DMS79 (cell line): Measurements from ENCODE around the gene CCDC78.
"Not testable (repeated sequence)": the region's sequence is repeated elsewhere in the genome, so short reads cannot be mapped to it uniquely, and the experiment has no call there.

Experiments used
- DNase-seq: peaks from one replicate; lab custom pipeline; 2025; lab: John Stamatoyannopoulos, UW

CCDC78 gene

DNA sequence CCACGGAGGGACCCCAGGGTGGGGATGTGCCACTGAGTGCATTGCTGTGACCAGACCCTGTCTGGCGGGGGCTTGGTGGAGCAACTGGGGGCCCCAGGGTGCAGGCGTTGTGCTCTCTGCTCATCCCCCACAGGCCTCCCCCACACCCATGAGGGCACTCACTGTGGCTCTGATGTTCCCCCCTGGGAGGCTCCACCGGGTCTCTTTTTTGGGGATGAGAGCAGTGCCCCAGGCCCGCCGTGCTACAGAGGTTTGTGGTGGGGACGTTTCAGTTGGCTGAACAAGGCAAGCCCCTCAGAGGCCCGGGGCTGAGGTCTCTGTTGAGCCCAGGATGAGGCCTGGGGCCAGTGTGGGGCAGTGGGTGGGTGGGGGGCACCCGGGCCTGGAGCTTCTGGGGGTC lies 2.5 kb downstream of the CCDC78 start:
- no peak for DNase-seq

GRCh38 chr16:722835-723633 lies 3.2 kb downstream of the CCDC78 start:
- DNase-seq: no peak

DNA sequence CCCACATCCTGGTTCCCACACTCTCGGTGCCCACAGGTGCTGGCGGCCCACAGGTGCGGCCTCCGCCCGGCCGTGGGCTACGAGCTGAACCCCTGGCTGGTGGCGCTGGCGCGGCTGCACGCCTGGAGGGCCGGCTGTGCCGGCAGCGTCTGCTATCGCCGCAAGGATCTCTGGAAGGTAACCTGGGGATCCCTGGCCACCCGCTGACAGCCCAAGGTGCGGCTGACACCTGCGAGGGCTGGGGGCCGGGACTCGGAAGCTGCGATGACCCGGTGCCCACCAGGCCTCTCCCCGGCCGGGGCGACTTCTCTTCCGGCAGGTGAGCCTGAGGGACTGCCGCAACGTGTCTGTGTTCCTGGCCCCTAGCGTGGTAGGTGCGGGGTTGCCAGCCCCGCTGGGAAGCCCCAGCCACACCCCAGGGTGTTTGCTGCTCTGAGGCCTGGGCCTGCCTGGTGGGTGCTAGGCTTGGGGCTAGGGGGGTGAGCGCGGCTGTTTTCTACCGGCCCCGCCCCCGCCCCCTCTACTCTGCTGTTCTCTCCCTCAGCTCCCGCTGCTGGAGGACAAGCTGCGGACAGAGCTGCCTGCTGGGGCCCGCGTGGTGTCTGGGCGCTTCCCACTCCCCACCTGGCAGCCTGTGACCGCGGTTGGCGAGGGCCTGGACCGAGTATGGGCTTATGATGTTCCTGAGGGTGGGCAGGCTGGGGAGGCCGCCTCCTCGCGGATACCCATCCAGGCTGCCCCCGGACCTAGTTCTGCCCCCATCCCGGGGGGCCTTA lies 4.3 kb downstream of the CCDC78 start:
- no peak for DNase-seq

DNA sequence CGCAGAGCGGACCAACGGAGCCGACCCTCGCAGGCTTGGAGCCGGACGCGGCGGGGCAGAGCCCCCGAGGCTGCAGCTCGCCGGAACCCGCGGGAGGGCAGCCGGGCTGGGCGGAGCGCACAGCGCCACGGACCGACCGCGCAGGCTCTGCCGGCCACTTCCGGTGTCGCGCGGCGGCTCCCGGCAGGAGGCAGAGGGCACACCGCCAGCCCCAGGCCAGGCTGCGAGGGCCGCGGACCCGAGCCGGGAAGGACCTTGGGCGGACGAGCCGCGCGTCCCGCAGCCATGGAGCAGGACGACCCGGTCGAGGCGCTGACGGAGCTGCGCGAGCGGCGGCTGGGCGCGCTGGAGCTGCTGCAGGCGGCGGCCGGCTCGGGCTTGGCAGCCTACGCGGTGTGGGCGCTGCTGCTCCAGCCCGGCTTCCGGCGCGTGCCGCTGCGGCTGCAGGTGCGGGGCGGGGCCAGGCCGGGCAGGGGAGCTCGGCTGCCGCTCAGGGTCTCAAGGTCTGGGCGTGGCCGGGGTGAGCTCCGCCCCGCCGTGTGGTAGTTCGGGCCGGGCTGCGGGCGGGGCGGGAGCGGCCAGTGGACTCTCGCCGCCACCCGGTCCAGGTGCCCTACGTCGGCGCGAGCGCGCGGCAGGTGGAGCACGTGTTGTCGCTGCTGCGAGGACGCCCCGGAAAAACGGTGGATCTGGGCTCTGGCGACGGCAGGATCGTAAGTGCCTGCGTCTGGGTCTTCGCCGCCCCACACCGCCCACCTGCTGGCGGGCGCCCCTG lies 5.1 kb downstream of the CCDC78 start, which contains the start of gene ANTKMT:
ANTKMT (plus strand) TSS at position 157 of the 775 bp plus-strand sequence; CDS start at position 286, 129 bp downstream.
- DNase-seq: peak; percentile 68

DNA sequence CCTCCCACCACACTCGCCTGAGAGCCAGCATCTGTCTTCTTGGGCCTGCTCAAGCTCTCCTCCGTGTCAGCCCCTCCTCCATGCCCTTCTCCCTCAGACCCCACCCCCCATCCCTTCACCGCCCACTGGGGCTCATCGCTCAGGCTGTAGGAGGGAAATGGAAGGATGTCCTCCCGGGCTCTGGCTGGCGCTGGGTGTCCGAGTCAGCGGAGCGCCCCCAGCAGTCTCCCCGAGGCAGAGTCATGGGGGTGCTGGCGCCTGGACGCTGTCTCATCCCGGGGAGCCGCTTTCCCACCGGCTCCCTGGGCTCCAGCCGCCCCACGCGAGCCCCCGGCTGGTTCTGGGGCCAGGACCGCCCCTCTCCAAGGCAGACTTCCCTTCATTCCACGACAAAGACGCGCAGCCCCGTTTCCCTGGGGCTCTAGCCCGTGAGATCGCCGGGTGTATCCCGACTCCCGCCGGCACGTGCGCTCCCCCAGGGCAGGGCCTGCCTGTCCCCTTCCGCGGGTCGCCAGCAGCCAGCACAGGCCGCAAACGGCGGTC lies 5.7 kb downstream of the CCDC78 start:
- peak; percentile 33 for DNase-seq

- peak; percentile 58 for DNase-seq
These were observed 6.3 kb downstream of the CCDC78 start for GRCh38 chr16:719815-720446.

GRCh38 chr16:718922-719321 lies 7.3 kb downstream of the CCDC78 start:
- no peak for DNase-seq

GRCh38 chr16:718389-718788 lies 7.9 kb downstream of the CCDC78 start:
- no peak for DNase-seq

- DNase-seq: no peak
These were observed 8.6 kb downstream of the CCDC78 start for GRCh38 chr16:717450-718245.

DNA sequence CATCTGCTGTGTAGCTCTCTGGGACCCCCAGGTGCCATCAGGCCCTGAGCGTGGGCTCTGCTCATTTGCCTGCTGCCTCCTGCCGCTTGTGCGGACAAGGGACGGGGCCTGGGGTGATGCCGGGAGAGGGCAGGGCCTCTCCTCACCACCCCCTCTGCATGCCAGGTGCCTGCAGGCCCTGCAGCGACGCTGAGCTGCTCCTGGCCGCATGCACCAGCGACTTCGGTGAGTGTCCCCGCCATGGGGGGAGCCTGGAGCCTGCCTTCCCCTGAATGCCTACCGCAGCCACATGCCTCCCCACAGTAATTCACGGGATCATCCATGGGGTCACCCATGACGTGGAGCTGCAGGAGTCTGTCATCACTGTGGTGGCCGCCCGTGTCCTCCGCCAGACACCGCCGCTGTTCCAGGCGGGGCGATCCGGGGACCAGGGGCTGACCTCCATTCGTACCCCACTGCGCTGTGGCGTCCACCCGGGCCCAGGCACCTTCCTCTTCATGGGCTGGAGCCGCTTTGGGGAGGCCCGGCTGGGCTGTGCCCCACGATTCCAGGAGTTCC lies 9.4 kb downstream of the CCDC78 start:
- DNase-seq: no peak

- DNase-seq: no peak
These were observed 10.1 kb downstream of the CCDC78 start for GRCh38 chr16:716200-716568.

DNA sequence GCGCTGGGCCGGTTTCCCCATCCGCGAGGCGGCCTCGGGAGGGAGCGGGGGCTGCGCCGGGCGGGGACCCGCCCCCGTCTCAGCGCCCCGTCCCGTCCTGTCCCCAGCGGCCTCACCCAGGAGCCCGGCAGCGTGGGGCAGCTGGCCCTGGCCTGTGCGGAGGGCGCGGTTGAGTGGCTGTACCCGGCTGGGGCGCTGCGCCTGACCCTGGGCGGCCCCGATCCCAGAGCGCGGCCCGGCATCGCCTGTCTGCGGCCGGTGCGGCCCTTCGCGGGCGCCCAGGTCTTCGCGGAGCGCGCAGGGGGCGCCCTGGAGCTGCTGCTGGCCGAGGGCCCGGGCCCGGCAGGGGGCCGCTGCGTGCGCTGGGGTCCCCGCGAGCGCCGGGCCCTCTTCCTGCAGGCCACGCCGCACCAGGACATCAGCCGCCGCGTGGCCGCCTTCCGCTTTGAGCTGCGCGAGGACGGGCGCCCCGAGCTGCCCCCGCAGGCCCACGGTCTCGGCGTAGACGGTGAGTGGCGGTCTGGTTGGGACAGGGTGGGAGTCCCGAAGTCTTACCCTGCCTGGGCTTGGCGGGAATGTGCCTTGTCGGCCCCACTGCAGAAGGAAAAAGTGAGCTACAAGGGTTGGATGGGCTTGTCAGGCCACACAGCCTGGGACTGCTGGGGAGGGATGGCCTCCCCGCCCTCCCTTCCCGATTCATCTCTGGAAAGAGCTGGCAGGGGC lies 10.6 kb downstream of the CCDC78 start:
- DNase-seq: no peak

GRCh38 chr16:714558-715476 lies 11.4 kb downstream of the CCDC78 start, which contains the start of gene METRN:
TSS of gene METRN (plus strand) at chr16:715118. CDS start at chr16:715290, 172 bp downstream.
- peak; percentile 42 for DNase-seq

GRCh38 chr16:714079-714478 lies 12.2 kb downstream of the CCDC78 start:
- DNase-seq: no peak

- DNase-seq: not testable (repeated sequence)
These were observed 13.4 kb downstream of the CCDC78 start for GRCh38 chr16:712740-713250.

- DNase-seq: peak; percentile 29
These were observed 14.5 kb downstream of the CCDC78 start for GRCh38 chr16:711548-712320.

- DNase-seq: no peak
These were observed 15.2 kb downstream of the CCDC78 start for GRCh38 chr16:711084-711483.
